CD4-positive, alpha-beta T cell treated with Interferon gamma for 1 hour (primary cell): ENCODE results near the gene DENND1A.

Experiments used
- DNase-seq: peaks from one replicate; pipeline ENCODE4 v3.0.0-alpha.2; 2020

The DENND1A gene

GRCh38 chr9:123604861-123605260 lies 325.1 kb downstream of the DENND1A start:
- no peak for DNase-seq

DNA sequence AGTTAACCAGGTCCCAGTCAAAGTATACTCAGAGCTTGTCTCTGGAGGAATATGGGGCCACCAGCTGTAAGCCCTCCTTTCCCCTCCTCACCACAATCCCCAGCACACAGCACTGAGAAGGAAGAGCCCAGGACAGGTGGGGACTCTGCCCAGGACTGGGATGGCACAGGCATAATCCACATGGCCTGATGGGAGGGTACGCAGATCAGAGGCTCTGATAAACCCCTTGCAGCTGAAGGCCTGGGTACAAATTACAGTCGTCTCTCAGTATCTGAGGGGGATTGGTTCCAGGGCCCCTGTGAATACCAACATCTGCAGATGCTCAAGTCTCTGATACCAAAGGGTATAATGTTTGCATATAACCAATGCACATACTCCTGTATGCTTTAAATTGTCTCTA lies 328.1 kb downstream of the DENND1A start:
- DNase-seq = no peak

DNA sequence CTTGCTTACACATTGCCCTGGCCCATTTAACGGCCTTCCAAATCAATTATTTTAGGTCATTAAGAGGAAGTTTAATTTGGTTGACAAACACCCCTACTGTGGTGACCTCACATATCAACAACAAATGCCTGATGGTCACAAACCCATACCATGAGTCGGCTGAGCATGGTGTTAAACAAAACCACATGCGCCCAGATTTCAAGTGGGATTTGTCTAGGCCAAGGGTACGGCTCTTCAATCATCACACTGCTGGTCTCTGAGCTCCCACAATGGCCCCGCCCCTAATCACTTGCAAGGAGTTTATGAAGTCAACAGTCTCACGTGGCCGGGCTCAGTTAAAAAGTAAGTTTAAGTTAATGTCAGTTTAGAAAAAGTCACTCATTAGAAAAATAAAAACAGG lies 330.1 kb downstream of the DENND1A start:
- no peak for DNase-seq

GRCh38 chr9:123597876-123598556 lies 331.9 kb downstream of the DENND1A start:
- no peak for DNase-seq

DNA sequence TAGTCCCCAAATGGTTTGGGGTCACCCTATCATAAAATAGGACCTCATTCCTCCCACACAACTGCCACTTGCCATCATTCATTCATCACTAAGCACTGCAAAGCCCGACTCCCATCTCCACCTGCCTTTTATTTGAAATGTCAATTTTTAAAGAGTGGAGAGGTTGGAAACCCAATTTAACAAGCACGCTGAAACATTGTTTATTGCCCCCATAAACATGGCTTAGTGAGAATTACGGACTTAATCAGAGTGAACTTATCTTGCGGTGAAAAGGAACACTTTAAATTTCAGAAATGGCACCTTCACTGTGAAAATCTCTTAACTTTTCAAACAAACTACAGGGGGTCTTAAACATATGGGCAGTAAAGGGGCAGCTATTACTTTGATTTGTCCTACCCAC lies 332.9 kb downstream of the DENND1A start:
- no peak for DNase-seq

DNA sequence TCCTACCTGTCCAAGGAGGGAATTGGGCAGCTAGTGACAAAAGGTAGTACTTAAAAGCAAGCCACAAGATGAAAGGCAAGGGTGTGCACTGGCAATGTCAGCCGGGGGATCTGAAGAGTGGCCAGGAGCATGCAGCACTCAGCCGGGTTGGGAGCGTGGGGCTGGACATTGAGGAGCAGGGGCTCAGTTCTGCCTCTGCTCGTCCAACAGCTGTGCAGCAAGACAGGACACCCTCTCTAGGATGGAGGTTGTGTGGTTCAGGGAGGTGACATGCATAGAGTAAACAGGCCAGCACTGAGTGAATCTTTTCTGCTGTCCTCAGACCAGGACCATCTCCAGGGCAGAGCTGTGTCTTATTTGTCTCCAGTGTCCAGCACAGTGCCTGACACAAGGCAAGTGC lies 338.6 kb downstream of the DENND1A start:
- no peak for DNase-seq

DNA sequence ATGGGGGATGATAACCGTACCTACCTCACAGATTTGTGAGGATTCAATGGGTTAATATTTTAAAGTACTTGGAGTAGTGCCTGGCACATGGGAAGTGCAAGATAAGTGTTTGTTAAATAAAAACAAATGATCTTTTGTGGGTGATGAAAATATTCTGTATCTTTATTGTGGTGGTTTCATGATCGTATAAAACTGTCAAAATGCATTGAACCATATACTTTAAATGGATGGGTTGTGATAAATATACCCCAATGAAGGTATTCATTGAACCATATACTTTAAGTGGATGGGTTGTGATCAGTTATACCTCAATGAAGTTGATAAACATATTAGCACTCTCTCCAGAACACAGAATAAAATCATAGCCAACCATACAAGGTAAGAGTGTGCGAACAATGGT lies 339.4 kb downstream of the DENND1A start:
- DNase-seq = no peak

- DNase-seq = no peak
These were observed 340.3 kb downstream of the DENND1A start for GRCh38 chr9:123589361-123590239.

- DNase-seq = no peak
These were observed 343.7 kb downstream of the DENND1A start for GRCh38 chr9:123586275-123586674.

- DNase-seq = no peak
These were observed 345.4 kb downstream of the DENND1A start for GRCh38 chr9:123584202-123585176.

DNA sequence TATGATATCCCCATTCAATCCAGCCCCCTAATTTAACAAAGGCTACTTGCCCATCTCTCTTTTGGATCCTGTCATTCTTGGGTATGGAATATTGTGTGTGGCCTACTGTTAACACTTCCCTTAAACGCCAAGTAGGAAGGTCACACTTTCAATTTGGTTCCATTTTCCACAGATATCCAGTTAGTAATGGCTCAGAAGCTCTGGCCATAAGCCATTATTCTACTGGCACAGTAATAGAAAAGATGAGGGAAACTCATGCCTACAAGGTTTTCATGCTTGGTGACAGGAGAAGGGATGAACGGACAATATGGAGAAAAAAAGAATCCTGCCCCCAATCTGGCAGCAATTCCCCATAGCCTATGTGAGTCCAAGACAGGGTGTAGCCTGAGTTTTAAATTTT lies 346.3 kb downstream of the DENND1A start:
- no peak for DNase-seq

GRCh38 chr9:123571240-123571639 lies 358.7 kb downstream of the DENND1A start:
- no peak for DNase-seq

DNA sequence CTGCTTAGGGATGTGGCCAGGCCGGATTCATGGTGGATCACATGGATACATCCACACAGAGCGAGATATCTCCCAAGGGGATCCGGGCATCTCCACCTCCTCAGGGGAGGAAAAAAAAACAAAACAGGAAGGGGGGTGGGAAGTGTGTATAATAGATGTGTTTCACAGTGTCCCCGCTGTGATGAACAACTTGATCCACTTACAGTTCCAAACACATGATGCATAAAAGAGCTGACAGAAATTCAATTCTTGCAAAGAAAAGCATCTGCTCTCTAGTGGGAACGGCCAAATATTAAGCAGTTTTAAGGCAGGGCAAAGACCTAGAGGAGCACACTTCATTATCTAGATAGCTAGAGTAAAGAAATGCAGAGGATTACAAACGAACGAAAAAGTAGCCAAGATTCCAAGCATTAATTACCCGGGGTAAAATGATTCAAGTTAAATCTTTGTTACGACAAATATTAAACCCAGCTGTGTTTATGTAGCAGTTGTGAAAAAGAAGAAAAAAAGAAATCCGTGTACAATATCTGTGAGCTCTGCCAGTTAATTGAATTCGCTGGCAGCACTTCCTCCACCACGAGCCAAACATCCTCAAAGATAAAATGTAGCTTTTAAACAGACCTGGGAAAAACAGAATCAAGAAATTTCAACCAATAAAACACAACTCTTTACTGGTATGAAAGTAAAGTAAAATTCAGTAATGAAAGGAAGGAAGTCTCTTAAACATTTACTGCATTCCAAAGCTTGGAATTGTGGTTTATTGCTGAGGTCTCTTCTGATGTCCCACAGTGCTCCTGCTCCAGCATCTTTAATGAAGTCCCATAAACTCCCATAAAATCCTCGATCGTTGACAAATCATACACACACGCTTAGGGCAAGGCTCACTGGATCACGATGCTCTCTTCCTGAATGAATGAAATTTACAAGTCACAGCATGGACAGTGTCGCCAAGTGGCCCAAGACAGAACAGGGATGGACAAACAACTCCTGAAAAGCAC lies 360.9 kb downstream of the DENND1A start:
- no peak for DNase-seq

DNA sequence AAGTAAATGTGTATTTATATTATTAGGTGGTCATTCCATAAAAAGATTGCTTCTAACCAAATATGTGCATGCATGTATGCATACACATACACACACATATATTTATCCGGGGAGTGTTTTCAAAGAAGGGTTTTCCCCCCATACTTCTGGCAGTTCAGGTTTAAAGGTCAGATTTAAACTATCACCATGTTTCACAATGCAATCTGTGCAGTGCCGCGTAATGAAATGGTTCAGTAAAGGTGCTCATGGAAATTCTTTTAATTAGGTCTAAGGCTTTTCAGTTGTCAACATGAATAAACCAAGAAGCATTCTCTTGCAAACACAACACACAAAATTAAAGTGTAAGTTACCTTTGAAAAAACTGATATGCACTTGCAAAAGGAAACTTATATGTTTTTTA lies 362.9 kb downstream of the DENND1A start:
- DNase-seq = no peak

- DNase-seq = no peak
These were observed 365.3 kb downstream of the DENND1A start for GRCh38 chr9:123564652-123565051.

GRCh38 chr9:123562844-123563346 lies 367.0 kb downstream of the DENND1A start:
- no peak for DNase-seq

DNA sequence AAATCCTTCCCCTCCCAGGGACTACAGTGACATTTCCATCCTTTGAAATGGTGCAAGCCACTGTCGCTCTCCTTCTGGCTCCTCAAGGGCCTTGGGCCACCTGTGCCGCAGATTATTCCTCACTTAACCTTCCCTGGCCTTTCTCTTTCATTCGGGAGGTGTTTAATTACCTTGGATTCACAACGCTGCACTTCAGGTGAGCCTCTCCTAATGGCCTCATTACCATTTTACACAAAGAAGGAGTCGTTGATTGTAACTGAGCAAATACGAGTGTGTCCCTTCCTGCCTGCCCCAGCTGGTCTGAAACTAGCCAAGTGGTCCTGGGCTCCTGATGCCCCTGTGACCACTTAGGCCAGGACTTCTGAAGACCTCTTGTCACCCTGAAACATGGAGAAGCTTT lies 368.9 kb downstream of the DENND1A start:
- DNase-seq = no peak

DNA sequence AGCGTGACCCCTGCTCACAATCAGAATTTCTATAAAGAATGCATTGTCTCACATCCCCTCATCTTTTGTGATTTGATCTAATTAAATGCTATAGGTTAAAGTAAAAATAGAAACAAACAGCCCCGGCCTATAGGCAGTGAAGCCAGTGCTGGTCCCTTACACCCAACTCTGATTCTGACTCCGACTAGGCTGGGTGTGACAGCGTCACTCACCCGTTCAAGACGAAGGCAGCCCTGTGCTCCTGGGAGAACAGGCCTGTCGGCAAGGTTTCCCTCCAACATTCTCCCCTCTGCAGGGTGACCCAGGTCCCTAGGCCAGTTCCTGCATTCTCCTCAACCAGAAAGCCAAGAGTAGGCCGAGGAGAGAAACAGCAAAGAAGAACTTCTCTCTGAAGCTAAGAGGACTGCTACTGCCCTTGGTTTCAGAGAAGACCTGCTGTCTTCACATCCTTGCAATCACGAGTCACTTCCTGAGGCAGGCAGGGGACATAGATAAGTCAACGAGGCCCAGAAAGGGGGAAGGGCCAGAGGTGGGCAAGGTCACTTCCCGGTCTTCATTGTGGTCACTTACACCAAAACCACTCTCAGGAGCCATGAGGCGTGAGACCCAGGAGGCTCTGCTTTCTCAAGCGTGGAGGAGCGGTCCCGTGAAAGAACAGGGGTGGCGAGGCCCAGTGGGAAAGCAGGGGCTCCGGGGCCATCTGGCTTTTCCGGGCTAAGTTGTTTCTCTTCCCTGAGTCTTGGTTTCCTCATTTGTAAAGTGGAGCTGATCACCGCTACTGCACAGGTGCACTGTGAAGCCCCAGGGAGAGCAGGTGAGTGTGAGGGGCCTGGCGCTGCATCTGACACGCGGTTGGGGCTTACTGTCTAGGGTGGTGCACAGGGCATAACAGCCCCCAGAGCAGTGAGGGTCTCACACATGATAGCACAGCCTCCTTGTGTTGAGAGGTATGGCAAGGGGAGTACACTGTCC lies 373.2 kb downstream of the DENND1A start:
- DNase-seq = no peak

GRCh38 chr9:123555646-123556045 lies 374.3 kb downstream of the DENND1A start:
- DNase-seq = no peak

DNA sequence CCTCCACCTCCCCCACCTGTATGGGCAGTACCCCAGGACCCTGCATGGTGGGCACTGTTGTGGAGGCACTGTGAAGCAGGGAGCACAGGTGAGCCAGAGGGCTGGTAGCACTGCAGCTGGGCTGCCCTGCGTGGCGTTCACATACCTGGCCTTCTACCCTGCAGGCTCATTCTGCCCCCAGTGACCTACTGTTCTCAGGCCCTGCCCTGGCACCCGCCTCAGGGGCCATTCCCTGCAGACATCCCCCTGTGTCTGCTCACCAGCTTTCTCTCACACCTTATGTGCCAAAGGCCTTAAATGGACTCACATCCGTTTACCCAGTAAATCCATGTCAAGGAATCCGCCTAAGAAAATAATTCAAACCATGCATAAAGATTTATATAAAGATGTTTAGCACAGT lies 377.4 kb downstream of the DENND1A start:
- no peak for DNase-seq
